HG02981 (cell line): ENCODE measurements around the gene BBS9.
"Not testable (repeated sequence)": the region's sequence is repeated elsewhere in the genome, so short reads cannot be mapped to it uniquely, and the experiment has no call there.

Source experiments
- ATAC-seq: cut with Tn5 transposase; IDR thresholded peaks from one replicate; pipeline ENCODE4 v1.9.1; 2021; ENCODE audit warnings: mild to moderate bottlenecking, moderate library complexity; ENCODE audit not compliant: unreplicated experiment

The BBS9 gene

GRCh38 chr7:33271839-33272371 is 142.5 kb downstream of the BBS9 start:
- ATAC-seq = not testable (repeated sequence)

- no peak for ATAC-seq
These were observed 144.0 kb downstream of the BBS9 start for GRCh38 chr7:33273356-33273755.

DNA sequence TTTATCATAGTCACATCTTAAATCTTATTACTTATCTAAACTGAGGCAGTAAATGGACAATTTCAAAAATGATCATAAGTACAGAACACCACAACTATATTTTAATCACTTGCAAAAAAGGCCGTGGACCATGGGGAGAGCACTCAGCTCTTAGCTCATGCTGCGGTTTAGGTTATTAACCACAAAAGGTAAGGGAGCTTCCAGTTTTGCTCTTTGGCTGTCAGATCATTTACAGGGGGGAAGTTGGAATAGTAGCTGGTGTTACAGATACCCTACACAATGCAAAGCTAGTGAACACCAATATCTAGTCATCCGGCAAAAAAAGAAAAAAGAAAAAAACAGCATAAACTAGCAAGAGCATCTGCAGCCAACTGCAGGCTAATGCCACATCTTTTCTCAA is 147.0 kb downstream of the BBS9 start:
- no peak for ATAC-seq

GRCh38 chr7:33276729-33277128 is 147.4 kb downstream of the BBS9 start:
- ATAC-seq = no peak

DNA sequence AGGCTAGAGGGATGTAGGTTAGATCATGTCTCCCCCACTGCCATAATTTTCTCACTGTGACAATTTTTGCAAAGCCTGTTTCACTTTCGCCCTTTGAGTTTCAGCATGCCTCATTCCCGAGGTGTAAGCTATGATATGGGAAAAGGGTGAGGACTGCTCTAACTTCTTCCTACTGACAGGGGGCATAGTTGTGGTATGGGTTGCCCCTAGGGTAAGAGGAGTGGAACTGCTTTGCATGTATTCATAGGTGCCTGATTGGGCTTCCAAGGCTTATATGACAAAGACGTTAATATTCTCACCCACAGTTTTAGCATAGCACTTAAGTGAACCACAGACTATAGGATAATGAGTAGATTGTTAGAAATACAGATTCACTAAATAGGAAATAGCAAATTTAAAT is 148.7 kb downstream of the BBS9 start:
- ATAC-seq = no peak

- ATAC-seq = no peak
These were observed 157.1 kb downstream of the BBS9 start for GRCh38 chr7:33286501-33286900.

- ATAC-seq = no peak
These were observed 158.4 kb downstream of the BBS9 start for GRCh38 chr7:33287738-33288137.

DNA sequence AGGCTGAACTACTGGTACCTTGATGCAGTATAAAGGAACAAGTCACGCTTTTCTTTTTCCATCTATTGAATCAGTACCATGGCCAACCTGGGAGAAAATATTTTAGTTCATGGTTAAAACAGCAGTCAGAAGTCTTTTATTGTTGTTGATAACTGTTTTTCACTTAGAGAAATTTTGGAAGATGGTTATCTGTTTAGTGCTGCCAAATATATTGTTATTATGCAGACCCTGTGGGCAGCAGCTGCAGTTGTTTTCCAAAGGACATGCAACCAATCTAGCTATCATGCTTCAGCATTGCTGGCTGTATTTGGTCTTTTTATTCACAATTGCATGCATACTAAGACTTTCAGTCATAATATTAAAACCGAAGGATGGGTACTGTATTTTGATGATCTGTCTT is 169.5 kb downstream of the BBS9 start:
- ATAC-seq = no peak

DNA sequence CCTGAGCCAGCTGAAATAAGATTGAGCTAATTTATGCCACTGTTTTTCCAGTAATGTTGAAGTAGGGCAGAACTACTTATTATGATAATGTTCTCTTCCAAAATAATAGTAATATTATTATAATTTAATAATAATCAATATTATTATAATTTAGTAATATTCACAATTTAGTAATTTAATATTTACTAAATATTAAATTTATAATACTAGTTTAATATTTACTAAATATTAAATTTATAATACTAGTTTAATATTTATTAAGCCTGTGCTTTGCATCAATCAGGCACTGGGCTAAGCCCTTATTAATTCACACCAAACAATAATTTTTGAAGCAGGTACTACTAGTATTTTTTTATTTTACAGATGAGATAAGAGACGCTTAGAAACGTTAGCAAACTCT is 170.1 kb downstream of the BBS9 start:
- no peak for ATAC-seq

GRCh38 chr7:33300131-33300530 is 170.8 kb downstream of the BBS9 start:
- no peak for ATAC-seq

DNA sequence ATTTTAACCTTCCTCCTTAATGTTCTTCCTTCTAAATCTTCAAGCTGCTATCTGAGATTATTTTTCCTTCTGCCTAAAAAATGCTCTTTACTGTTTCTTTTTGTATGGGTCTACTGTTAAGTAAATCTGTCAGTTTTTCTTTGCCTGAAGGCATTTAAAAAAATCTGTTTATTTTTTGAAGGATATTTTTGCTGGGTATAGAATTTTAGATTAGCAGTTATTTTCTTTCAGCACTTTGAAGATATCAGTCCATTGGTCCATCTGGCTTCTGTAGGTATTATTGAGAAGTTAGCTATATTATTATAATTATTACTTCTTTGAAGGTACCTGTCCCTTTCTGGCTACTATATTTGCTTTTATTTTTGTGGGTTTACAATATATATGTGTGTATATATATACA is 171.4 kb downstream of the BBS9 start:
- no peak for ATAC-seq

DNA sequence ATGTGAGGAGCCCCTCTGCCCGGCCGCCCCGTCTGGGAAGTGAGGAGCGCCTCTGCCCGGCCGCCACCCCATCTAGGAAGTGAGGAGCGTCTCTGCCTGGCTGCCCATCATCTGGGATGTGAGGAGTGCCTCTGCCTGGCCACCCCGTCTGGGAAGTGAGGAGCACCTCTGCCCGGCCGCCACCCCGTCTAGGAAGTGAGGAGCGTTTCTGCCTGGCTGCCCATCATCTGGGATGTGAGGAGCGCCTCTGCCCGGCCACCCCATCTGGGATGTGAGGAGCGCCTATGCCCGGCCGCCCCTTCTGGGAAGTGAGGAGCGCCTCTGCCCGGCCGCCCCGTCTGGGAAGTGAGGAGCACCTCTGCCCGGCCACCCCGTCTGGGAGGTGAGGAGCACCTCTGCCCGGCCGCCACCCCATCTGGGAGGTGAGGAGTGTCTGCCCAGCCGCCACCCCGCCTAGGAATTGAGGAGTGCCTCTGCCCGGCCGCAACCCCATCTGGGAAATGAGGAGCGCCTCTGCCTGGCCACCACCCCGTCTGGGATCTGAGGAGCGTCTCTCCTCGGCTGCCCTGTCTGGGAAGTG is 174.7 kb downstream of the BBS9 start:
- ATAC-seq = not testable (repeated sequence)

DNA sequence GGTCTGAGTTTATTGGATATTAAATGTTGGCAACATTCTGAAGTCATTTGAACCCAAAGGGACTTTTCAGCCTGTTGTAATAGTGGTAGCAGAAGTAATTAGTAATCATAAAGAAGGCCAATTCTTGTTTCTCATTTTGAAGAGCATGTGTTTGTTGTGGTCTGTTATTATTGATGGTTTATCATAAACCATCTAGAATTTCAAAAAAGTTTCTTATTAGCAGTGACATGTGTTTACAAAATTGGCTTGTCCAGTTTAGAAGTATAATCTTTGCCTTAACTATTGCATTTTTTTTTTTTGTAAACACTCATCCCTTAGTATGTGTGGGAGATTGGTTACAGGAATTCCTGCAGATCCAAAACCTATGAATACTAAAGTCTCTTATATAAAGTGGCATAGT is 177.8 kb downstream of the BBS9 start:
- ATAC-seq = no peak

DNA sequence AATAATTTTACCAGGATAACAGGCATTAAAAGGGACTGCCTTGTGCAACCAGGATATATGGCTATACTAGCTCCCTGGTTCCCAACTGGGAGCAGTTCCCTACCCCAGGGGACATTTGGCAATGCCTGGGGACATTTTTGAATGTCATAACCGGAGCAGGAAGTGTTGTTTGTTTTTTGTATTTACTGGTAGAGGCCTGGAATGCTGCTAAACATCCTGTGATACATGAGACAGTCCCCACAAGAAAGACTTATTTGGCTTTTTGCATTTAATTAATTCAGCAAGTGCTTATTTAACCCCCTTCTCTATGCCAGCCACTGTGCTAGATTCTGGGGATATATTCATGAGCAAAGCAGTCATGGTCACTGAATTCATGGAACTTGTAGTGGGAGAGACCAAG is 181.2 kb downstream of the BBS9 start:
- no peak for ATAC-seq

- ATAC-seq = no peak
These were observed 196.6 kb downstream of the BBS9 start for GRCh38 chr7:33325754-33326484.

DNA sequence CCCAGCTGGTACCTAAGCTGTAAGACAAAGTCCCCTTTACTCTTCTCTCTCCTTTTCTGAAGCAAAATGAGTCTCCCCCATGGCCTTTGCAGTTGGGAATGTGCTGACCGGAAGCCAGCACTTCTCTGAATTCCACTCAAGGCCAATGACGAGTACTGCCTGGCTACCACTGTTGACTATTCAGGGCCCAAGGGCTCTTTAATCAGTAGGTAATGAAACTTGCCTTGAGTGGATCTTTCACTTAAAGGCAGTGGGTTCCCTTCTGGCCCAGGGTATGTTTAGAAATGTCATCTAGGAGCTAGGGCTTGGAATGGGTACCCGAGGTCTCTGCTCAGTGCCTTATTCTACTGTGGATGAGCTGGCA is 197.1 kb downstream of the BBS9 start:
- no peak for ATAC-seq

DNA sequence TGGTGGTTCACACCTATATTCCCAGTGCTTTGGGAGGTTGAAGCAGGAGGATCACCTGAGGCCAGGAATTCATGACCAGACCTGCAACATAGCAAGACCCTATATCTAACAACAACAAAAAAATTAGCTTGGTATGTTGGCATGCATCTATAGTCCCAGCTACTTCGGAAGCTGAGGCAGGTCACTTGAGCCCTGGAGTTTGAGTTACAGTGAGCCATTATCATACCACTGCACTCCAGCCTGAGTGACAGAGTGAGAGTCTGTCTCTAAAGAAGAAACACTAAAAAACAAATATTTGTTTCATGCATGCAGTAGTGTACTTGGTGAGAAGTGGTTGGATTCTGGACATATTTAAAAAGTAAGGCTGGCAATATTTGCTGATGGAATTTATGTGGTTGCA is 198.1 kb downstream of the BBS9 start:
- no peak for ATAC-seq

- no peak for ATAC-seq
These were observed 205.0 kb downstream of the BBS9 start for GRCh38 chr7:33334349-33334748.

- peak; percentile 43 for ATAC-seq
These were observed 207.5 kb downstream of the BBS9 start for GRCh38 chr7:33336820-33337219.

DNA sequence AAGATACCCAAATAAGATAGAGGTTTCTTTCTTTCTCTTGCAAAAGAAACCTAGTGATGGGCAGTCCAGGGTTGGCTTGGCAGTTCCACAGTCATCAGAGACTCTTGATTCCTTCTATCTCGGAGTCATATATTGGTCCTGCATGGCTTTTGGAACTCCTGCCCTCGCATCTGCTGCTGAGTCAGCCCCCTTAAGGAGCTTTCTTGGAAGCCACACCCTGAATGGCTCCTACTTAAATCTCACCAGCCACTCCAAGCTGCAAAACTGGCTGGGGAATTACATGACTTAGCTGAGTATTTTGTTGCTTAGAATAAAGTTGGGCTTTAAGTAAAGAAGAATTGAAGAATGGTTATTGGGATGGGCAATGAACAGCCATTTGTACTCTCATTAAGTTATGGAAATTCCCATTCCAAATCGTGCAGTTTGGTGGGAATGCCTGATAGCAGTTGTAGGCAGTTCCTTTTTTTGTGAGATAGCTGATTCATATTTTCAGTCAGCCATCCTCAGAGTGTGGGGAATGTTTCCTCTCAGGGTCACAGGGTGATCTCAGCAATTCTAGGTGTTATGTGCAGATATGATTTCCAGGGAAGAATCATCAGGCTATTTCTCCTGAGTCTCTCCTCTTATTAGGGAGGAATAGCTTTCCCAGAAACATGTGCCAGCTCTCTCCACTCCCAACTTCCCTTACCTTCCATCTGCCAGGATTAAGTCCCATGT is 209.9 kb downstream of the BBS9 start:
- ATAC-seq = no peak

DNA sequence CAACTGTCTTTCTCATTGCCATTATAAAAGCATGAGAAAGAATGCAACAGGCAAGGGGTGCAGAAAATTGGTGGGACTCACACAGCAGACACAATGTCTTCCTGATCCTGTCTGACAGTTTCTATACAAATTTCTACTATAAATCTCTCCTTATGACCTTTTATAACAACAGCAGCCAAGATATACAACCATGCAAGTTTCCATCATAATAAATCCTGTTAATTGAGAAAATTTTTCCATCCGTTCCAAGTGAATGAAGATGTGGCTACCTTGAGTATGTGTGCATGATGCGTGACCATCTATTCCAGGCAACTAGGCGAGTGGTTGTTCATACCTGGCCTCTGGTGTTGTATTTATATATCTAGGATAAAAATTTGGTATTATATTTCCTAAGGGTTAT is 216.7 kb downstream of the BBS9 start:
- ATAC-seq = no peak

DNA sequence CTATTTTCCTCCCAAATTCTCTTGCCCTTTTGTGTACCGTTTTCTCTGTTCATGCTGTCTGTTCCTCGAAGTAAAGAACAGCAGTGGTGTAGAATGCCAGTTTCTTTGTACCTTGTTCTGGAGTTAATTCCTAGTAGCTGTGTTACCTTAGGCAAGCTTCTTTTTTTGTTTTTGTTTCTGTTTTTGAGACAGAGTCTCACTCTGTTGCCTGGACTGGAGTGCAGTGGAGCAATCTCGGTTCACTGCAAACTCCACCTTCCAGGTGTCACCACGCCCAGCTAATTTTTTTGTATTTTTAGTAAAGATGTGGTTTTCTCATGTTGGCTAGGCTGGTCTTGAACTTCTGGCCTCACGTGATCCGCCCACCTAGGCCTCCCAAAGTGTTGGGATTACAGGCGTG is 221.2 kb downstream of the BBS9 start:
- ATAC-seq = no peak
